Loucy (cell line): ENCODE measurements around the gene RAD9A.
A peak's percentile ranks its signal among the peaks of the same experiment; 100 is the strongest.

ENCODE experiments used
- H2AFZ ChIP-seq: fragments of 200-600 bp; sonication (generic); 2 replicates; pipeline ENCODE4 v1.6.0; 2016; ENCODE audit warnings: antibody characterized with exemption, mild to moderate bottlenecking, low read length, moderate library complexity
- H3F3A ChIP-seq: fragments of 200-600 bp; 2 replicates; pipeline ENCODE4 v1.6.0; 2016; ENCODE audit warnings: antibody characterized with exemption, low read depth, mild to moderate bottlenecking
- H3K27me3 ChIP-seq: fragments of 200-600 bp; sonication (generic); 2 replicates; pipeline ENCODE4 v1.6.1; 2014; ENCODE audit warnings: low read length, mild to moderate bottlenecking; ENCODE audit not compliant: insufficient read depth, poor library complexity, severe bottlenecking
- H3K36me3 ChIP-seq: fragments of 200-600 bp; sonication (generic); 2 replicates; pipeline ENCODE4 v1.6.1; 2016; ENCODE audit warnings: low read length; ENCODE audit not compliant: insufficient read depth
- H3K4me1 ChIP-seq: fragments of 200-600 bp; sonication (generic); 2 replicates; pipeline ENCODE4 v1.5.1; 2014; ENCODE audit warnings: low read length, mild to moderate bottlenecking; ENCODE audit not compliant: insufficient read depth, poor library complexity, severe bottlenecking
- H3K4me2 ChIP-seq: fragments of 200-600 bp; sonication (generic); 2 replicates; pipeline ENCODE4 v1.6.0; 2014; ENCODE audit warnings: antibody characterized with exemption, low read length, low read depth, mild to moderate bottlenecking; ENCODE audit not compliant: poor library complexity, severe bottlenecking
- H3K4me3 ChIP-seq: fragments of 200-600 bp; sonication (generic); 2 replicates; pipeline ENCODE4 v1.5.1; 2014; ENCODE audit warnings: low read length, mild to moderate bottlenecking, mixed read lengths; ENCODE audit not compliant: poor library complexity, severe bottlenecking
- H3K79me2 ChIP-seq: fragments of 200-600 bp; sonication (generic); 2 replicates; pipeline ENCODE4 v1.6.1; 2014; ENCODE audit warnings: low read length; ENCODE audit not compliant: insufficient read depth
- H3K9ac ChIP-seq: fragments of 200-600 bp; sonication (generic); 2 replicates; pipeline ENCODE4 v1.6.0; 2014; ENCODE audit warnings: mild to moderate bottlenecking, low read depth, low read length, moderate library complexity; ENCODE audit not compliant: poor library complexity, severe bottlenecking
- H3K9me2 ChIP-seq: fragments of 200-600 bp; sonication (generic); replicated peaks from 2 replicates; pipeline ENCODE4 v1.6.1; 2016; ENCODE audit warnings: low read depth, low read length, mixed read lengths
- H3K9me3 ChIP-seq: fragments of 200-600 bp; sonication (generic); 2 replicates; pipeline ENCODE4 v1.6.1; 2014; ENCODE audit warnings: mild to moderate bottlenecking, antibody characterized with exemption, low read length, low read depth; ENCODE audit not compliant: insufficient read depth
- H4K20me1 ChIP-seq: fragments of 200-600 bp; sonication (generic); 2 replicates; pipeline ENCODE4 v1.6.0; 2014; ENCODE audit warnings: antibody characterized with exemption, low read length, mild to moderate bottlenecking; ENCODE audit not compliant: insufficient read depth, poor library complexity, severe bottlenecking
- CTCF ChIP-seq: fragments of 200-600 bp; sonication (generic); conservative IDR thresholded peaks from 2 replicates; pipeline ENCODE4 v1.5.1; 2014; ENCODE audit warnings: mild to moderate bottlenecking, antibody characterized with exemption, low read length
- EZH2phosphoT487 ChIP-seq: fragments of 200-600 bp; IDR thresholded peaks from 2 replicates; pipeline ENCODE4 v1.6.1; 2018; ENCODE audit warnings: antibody characterized with exemption, mild to moderate bottlenecking, moderate library complexity, borderline replicate concordance

Gene RAD9A

DNA sequence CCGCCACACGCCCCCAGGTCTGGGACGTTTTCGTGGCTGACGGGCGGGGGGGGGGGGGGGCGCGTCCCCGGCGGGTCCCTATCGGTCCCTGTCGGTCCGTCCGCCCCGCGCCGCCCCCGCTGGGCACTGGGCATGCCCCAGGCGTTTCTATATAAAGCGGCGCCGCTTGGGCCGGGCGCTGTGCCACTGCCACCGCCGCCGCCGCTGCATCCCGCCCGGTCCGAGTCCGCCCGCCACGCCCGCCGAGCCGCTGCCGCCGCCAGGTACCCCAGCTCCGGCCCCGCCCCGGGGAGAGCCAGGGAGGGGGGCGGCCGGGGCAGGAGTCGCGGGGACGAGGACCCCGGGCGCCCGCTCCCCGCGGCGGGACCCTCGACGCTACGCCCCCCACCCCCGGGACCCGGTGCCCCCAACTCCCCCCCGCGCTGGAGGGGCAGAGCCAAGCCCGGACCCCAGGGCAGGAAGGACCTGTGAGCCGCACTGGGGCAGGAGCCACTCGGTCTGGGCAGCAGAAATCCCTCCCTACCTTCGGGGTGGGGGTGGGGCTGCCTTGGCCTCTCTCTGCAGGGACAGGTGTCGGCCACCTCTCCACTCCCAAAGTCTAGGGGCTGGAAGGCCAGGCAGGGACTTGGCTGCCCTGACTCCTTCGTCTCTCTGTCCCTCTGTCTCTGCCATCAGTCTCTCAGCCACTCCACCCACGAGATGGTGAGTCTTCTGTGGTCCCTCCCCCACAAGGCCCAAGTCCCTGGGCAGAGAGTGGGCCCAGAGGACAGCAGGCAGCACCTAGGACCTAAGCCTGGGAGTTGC is 23.9 kb downstream of the RAD9A start, which contains the start of gene CARNS1:
CARNS1 (plus strand) TSS at position 178 of the 804 bp plus-strand sequence; CDS start at position 700, 522 bp downstream.
- Histone ChIP-seq H3K4me1 (peaks cover 57% of the 10 kb centered on the region), H3K9me3 (no peaks in the 10 kb centered on the region), H3K4me2 (peak within 1 kb of the TSS; percentile 63), H2AFZ (no peak within 1 kb of the TSS), H3K4me3 (peak within 1 kb of the TSS; percentile 19), H3K27me3 (no peaks in the 10 kb centered on the region), H4K20me1 (no peaks in the 10 kb centered on the region), H3K36me3 (no peaks in the 10 kb centered on the region), H3K9ac (peak within 1 kb of the TSS; percentile 56), H3F3A (no peaks in the 10 kb centered on the region), H3K9me2 (no peaks in the 10 kb centered on the region), H3K79me2 (peaks cover 26% of the 10 kb centered on the region; the same call in 1 of the 2 replicates)
- TF ChIP-seq EZH2phosphoT487 (no peak), CTCF (no peak)

DNA sequence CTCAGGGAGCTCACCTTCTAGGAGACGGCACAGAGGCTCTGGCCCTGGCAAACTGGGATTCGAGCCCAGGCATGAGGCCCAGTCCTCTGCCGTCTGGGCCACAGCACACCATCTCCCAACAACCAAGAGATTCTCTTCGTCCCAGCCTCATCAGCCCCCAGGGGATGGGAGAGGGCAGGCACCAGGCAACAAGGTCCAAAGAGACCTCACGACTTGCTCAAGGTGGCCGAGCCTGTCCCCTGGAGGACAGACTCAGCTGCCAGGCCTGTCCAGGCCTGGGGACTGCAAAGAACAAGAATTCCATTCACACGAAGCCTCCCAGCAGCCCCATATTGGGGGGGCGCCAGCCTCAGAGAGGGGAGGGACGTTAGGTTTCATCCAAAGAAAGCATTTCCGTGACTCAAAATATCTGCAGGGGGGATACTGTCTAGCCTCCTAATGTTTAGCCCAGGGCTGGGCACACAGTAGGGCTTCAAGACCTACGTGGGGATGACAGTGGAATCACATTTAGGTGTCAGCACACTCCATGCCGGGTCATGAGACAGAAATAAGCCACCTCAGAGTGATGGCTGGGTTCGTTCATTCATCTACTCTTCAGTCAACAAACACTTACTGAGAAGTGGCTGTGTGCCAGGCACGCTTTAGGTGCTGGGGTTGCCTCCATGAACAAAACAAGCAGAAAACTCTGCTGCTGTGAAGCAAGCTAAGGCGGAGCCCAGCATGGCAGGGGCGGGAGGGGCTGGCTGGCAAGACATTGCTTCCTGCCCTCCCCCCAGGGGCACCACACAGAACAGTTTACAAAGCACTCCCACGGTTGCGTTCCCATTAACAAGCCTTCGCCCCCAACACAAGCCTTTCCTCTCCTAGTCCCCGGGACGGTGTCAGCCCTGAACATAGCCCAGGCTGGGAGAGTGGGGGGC is 24.9 kb downstream of the RAD9A start:
- Histone ChIP-seq H4K20me1 (no peaks in the 10 kb centered on the region), H3K9ac (peak overlapping the region; percentile 56), H3K79me2 (peaks cover 23% of the 10 kb centered on the region; the same call in 1 of the 2 replicates), H3F3A (no peaks in the 10 kb centered on the region), H3K4me2 (peak overlapping the region; percentile 63), H3K4me1 (peaks cover 49% of the 10 kb centered on the region), H3K9me3 (no peaks in the 10 kb centered on the region), H3K36me3 (no peaks in the 10 kb centered on the region), H3K4me3 (peak overlapping the region; percentile 19), H2AFZ (no peak overlapping the region), H3K27me3 (no peaks in the 10 kb centered on the region), H3K9me2 (no peaks in the 10 kb centered on the region)
- TF ChIP-seq EZH2phosphoT487, result no peak
- no peak for TF ChIP-seq CTCF

DNA sequence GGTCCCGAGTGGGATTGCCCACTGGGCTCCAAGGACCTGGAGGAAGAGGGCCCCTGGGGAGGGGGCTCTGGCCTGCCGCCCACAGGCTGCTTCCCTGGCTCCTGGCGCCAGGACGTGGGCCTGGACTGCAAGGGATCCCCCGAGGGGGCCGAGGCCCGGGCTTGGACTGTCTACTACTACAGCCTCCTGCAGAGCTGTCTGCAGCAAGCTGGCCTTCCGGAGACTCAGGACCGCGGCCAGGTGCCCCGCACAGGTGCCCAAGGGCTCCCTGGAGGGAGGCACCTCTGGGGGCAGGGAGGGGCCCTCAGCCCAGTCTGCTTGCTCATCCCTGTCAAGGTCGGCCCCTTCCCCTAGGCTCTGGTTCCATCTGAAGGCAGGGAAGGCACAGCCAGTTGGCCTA is 25.6 kb downstream of the RAD9A start:
- no peaks in the 10 kb centered on the region for H3K9me2 ChIP-seq
- H3K36me3 ChIP-seq, result no peaks in the 10 kb centered on the region
- no peaks in the 10 kb centered on the region for H4K20me1 ChIP-seq
- TF ChIP-seq CTCF, result no peak
- TF ChIP-seq EZH2phosphoT487, result no peak
- peak overlapping the region; percentile 63 for H3K4me2 ChIP-seq
- peak overlapping the region; percentile 56 for H3K9ac ChIP-seq
- H3K4me1 ChIP-seq, result peaks cover 47% of the 10 kb centered on the region
- no peaks in the 10 kb centered on the region for H3K9me3 ChIP-seq
- no peak overlapping the region for H2AFZ ChIP-seq
- peaks cover 23% of the 10 kb centered on the region; the same call in 1 of the 2 replicates for H3K79me2 ChIP-seq
- H3K27me3 ChIP-seq, result no peaks in the 10 kb centered on the region
- H3F3A ChIP-seq, result no peaks in the 10 kb centered on the region
- H3K4me3 ChIP-seq, result peak overlapping the region; percentile 19
